Fibroblast of mammary gland (primary cell): ENCODE data around the gene ABHD8.

Experiments
- DNase-seq: peaks from one replicate; pipeline ENCODE4 v3.0.0-alpha.2; 2010; ENCODE audit warnings: low read depth
- H3K4me3 ChIP-seq: 2 replicates; pipeline ENCODE4 v1.5.1; 2011; ENCODE audit warnings: low read depth, mild to moderate bottlenecking, low read length, moderate library complexity; ENCODE audit not compliant: control insufficient read depth
- TF ChIP-seq, protein P1 (sequence below): conservative IDR thresholded peaks from 2 replicates; pipeline ENCODE4 v1.5.1; 2011; ENCODE audit warnings: low read depth, low read length, inconsistent platforms; ENCODE audit not compliant: control insufficient read depth, insufficient read depth

The ABHD8 gene

DNA sequence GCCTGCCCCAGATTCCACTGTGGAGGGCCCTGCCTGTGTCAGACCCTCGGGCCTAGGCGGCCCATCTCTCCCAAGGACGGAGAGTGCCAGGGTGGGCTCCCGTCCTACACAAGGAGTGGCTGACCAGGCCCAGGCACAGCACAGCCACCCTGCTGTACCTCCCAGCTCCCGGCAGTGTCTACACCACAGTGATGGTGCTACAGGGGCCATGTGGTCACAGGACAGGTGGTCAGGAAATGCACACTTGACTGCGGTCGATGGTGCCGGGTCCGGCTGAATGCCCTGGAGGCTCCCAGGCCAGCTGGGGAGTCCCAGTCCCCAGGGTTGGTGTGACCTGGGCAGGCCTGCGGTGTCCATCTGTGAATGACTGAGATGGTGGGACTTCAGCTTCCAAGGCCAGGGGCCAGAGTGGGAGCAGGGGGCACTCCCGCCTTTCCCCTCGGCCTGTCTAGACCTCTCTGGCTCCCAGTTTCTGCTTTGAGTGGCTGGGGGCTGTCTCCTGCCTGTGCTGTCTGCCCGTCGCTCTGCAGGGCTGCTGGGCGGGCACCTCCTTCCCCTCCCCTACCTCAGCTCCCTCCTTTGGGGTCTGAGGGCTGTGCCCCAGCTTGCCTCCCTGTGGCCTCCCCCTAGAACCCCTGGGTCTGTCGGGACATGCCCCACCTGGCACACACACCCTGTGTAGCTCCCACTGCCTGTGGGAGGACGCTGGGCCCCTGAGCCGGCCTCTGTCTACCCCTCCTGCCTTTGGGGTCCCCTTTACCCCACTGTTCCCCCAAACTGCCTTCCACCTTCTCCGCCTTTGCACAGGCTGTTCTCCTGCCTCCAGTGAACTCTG lies 18.6 kb upstream of the ABHD8 start:
- TF ChIP-seq, protein P1, sequence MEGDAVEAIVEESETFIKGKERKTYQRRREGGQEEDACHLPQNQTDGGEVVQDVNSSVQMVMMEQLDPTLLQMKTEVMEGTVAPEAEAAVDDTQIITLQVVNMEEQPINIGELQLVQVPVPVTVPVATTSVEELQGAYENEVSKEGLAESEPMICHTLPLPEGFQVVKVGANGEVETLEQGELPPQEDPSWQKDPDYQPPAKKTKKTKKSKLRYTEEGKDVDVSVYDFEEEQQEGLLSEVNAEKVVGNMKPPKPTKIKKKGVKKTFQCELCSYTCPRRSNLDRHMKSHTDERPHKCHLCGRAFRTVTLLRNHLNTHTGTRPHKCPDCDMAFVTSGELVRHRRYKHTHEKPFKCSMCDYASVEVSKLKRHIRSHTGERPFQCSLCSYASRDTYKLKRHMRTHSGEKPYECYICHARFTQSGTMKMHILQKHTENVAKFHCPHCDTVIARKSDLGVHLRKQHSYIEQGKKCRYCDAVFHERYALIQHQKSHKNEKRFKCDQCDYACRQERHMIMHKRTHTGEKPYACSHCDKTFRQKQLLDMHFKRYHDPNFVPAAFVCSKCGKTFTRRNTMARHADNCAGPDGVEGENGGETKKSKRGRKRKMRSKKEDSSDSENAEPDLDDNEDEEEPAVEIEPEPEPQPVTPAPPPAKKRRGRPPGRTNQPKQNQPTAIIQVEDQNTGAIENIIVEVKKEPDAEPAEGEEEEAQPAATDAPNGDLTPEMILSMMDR, result no peak
- no peak for DNase-seq
- no peak overlapping the region for H3K4me3 ChIP-seq

DNA sequence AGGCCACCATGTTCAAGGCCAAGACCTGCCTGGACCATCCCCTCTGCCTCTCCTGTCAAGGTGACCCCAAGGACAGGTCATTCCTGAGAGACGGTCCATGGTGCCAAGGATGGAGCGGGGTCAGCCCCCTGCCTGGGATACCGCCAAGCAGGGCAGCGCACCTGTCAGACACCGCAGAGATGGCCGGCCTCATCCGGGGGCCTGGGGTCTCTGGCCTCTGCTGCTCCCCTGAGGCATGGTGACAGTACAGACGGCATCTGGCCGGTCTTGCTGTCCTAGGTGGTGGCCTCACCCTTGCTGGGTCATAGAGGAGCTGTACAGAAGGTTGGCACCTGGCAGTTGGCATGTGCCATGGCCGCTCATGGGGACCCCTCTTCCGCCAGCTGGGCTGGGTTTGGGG lies 17.2 kb upstream of the ABHD8 start:
- no peak overlapping the region for H3K4me3 ChIP-seq
- DNase-seq, result no peak
- TF ChIP-seq, protein P1, result no peak

- no peak for DNase-seq
- H3K4me3 ChIP-seq, result no peak overlapping the region
- TF ChIP-seq, protein P1, result no peak
These were observed 16.4 kb upstream of the ABHD8 start for GRCh38 chr19:17319473-17320238.

- TF ChIP-seq, protein P1, result no peak
- DNase-seq, result no peak
- no peak overlapping the region for H3K4me3 ChIP-seq
These were observed 15.7 kb upstream of the ABHD8 start for GRCh38 chr19:17318966-17319365.

DNA sequence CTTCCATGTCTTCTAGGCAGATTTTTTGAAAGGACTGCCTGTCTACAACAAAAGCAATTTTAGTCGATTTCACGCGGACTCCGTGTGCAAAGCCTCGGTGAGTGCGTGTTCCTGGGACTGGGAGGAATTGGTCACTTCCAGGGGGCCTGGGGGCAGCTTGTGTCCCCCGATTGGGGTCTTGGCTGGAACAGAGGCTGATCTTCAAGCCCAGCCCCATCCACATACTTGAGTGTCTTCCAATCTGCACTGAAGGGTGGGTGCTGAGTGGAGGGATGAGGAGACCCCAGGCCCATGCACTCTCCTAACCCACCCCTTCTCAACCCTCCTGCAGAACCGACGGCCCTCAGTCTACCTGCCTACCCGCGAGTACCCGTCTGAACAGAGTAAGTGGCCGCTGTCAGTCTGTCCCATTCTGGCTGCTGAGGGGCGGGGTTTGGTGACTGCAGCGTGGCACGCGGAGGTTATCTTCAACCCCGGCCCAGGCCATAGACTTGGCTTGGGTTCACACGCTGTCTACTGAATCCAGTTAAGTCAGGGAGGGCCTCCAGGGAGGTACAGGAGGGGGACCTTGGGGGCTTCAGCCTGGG lies 10.9 kb upstream of the ABHD8 start:
- DNase-seq, result no peak
- TF ChIP-seq, protein P1, result no peak
- no peak overlapping the region for H3K4me3 ChIP-seq

DNA sequence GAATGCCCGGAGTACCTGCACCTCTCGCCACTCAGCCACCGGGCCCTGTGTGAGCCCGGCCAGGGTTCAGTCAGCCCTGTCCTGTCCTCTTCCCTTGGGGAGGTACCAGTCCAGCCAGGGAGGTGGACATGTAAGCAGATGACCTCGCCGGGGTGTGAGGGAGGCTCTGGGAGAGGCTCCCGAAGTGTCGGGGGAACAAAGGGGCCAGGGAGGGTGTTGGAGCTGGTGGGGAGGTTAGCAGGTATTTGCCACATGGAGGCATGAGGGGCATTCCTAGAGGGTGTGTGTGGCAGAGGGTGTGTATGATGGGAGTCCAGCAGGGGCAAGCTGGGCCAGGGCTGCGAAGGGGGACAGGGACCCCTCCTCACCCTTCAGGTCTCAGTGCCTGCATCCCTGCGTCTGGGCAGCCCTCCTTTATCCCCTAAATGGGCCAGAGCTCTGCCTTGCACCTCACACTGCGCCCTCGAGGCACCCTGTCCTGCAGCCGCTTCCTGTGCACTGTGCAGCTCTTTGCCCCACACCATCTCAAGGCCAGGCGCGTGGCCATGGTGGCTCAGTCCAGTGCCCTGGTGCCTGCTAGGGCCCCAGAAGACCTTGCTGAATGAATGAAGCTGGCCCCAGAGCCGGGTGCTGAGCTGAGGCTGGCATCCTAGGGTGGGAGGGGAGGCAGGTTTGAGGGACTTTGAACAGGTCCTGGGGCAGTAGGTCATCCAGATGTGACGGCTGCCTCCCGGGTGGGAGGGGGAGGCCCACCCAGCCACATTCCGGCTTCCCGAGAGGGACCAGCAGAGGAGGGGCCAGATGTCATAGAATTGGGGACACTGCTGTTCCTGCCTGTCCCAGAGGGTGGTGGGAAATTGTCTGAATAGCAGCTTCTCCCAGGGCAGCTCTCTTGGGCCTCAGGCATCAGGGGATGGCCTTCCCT lies 9.2 kb upstream of the ABHD8 start:
- DNase-seq, result no peak
- TF ChIP-seq, protein P1, result no peak
- no peak overlapping the region for H3K4me3 ChIP-seq
